CD4-positive, alpha-beta memory T cell (primary cell): ENCODE results near the gene GRID2. TPM values are rescaled to one million over a fixed set of nuclear protein-coding genes. Genes with fewer than 3 reads are reported as not detected.

Experiments
- CTCF ChIA-PET: fragments of 350-600 bp; sonication (Branson Sonifier 250); formaldehyde crosslinking; loops from one replicate; lab custom pipeline; 2021; ENCODE audit warnings: inconsistent platforms; ENCODE audit not compliant: partially characterized antibody; lab: Charles Lee
- POLR2A ChIA-PET: fragments of 350-600 bp; sonication (Branson Sonifier 250); formaldehyde crosslinking; loops from one replicate; lab custom pipeline; 2021; ENCODE audit not compliant: partially characterized antibody; lab: Charles Lee
- DNase-seq, 5 donors: peaks; one replicate each; pipeline versions ENCODE4 v3.0.0 to v3.0.0-alpha.2; 2020 to 2022; ENCODE audit warnings: mixed read lengths in 1 of 5
- H3K27ac ChIP-seq: one replicate; pipeline ENCODE4 v1.7.0; 2013; ENCODE audit warnings: low read depth, low read length
- H3K27me3 ChIP-seq: 2 replicates; pipeline ENCODE4 v1.7.0; 2013; ENCODE audit warnings: mild to moderate bottlenecking, low read length, moderate library complexity; ENCODE audit not compliant: insufficient read depth
- H3K36me3 ChIP-seq: 2 replicates; pipeline ENCODE4 v1.7.0; 2013; ENCODE audit warnings: mild to moderate bottlenecking, low read length, moderate library complexity; ENCODE audit not compliant: insufficient read depth
- H3K4me1 ChIP-seq: 2 replicates; pipeline ENCODE4 v1.7.0; 2013; ENCODE audit warnings: mild to moderate bottlenecking, low read length, moderate library complexity; ENCODE audit not compliant: insufficient read depth
- H3K4me3 ChIP-seq, 2 donors: one replicate each; pipeline ENCODE4 v1.7.0; 2013; ENCODE audit warnings: low read length in 2 of 2, mild to moderate bottlenecking in 1 of 2
- H3K9me3 ChIP-seq, 2 donors: one replicate each; pipeline ENCODE4 v1.7.0; 2013; ENCODE audit warnings: low read length in 2 of 2, control low read depth in 1 of 2; ENCODE audit not compliant: control insufficient read depth in 1 of 2
- H3K27ac Mint-ChIP-seq, 7 donors: one replicate each; pipeline ENCODE4 v1.8.0; 2020 to 2021; ENCODE audit warnings: mixed read lengths in 7 of 7, mild to moderate bottlenecking in 6 of 7, inconsistent platforms in 3 of 7, moderate library complexity in 3 of 7
- H3K27me3 Mint-ChIP-seq, 2 donors: one replicate each; pipeline ENCODE4 v1.8.0; 2020 to 2021; ENCODE audit warnings: mixed read lengths in 2 of 2
- H3K36me3 Mint-ChIP-seq, 2 donors: one replicate each; pipeline ENCODE4 v1.8.0; 2020 to 2021; ENCODE audit warnings: mixed read lengths in 2 of 2, inconsistent platforms in 1 of 2, mild to moderate bottlenecking in 1 of 2
- H3K4me1 Mint-ChIP-seq, 4 donors: one replicate each; pipeline ENCODE4 v1.8.0; 2020 to 2021; ENCODE audit warnings: mixed read lengths in 4 of 4, mild to moderate bottlenecking in 1 of 4
- H3K4me3 Mint-ChIP-seq, 8 donors: one replicate each; pipeline ENCODE4 v1.8.0; 2020 to 2021; ENCODE audit warnings: mixed read lengths in 8 of 8, mild to moderate bottlenecking in 7 of 8, moderate library complexity in 6 of 8, inconsistent platforms in 3 of 8
- H3K9me3 Mint-ChIP-seq, 8 donors: one replicate each; pipeline ENCODE4 v1.8.0; 2020 to 2021; ENCODE audit warnings: mixed read lengths in 8 of 8, mild to moderate bottlenecking in 5 of 8, inconsistent platforms in 3 of 8, moderate library complexity in 1 of 8
- intact Hi-C: fragments of 100-400 bp; cut with micrococcal nuclease; formaldehyde crosslinking; loops from one replicate; pipeline ENCODE4 v1.15.1; 2023
- polyA plus RNA-seq, 2 donors: library from polyadenylated mRNA; unstranded; fragments of 300-500 nt; fragmentation: Illumina TruSeq; gene quantifications; one replicate each; pipeline ENCODE4 v1.2.3, GENCODE V29; 2021
- total RNA-seq, 2 experiments: library from RNA; stranded (reverse); gene quantifications; one replicate each; pipeline ENCODE4 v1.2.3, GENCODE V29; 2021

The GRID2 gene
- total and polyA plus RNA-seq, 4 experiments from 2014 or later: not detected

DNA sequence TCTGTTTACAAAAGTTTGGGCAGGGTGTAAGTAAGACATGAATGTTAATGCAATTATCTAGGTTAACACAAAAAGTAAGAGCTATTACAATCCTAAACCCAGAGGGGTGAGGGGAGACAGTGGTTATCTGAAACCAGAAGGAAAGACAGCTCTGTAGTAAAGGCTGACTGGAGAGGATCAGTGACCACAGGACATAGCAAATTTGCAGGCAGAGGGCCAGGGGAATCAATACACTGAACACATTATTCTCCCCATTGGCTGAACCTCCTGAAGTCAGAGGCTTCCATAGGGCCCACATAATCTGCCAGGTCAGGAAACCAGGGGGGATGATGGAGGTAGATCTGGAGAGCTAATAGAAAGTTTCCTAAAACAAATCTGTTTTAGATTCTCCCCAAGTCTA lies 835.4 kb downstream of the GRID2 start:
- H3K4me1 Mint-ChIP-seq: no peaks in the 10 kb centered on the region
- Histone ChIP-seq H3K27ac (no peak overlapping the region), H3K36me3 (no peaks in the 10 kb centered on the region), H3K9me3 (no peaks in the 10 kb centered on the region), H3K4me1 (no peaks in the 10 kb centered on the region), H3K4me3 (no peak overlapping the region), H3K27me3 (no peaks in the 10 kb centered on the region)
- H3K27ac Mint-ChIP-seq: no peak overlapping the region
- H3K36me3 Mint-ChIP-seq: no peaks in the 10 kb centered on the region
- intact Hi-C loops: no loop called here
- ChIA-PET CTCF (no interaction called here), POLR2A (no interaction called here)
- no peak for DNase-seq
- H3K4me3 Mint-ChIP-seq: no peak overlapping the region
- H3K27me3 Mint-ChIP-seq: no peaks in the 10 kb centered on the region
- peaks cover 0 to 3% (median 2%) of the 10 kb centered on the region in 8 donors for H3K9me3 Mint-ChIP-seq

DNA sequence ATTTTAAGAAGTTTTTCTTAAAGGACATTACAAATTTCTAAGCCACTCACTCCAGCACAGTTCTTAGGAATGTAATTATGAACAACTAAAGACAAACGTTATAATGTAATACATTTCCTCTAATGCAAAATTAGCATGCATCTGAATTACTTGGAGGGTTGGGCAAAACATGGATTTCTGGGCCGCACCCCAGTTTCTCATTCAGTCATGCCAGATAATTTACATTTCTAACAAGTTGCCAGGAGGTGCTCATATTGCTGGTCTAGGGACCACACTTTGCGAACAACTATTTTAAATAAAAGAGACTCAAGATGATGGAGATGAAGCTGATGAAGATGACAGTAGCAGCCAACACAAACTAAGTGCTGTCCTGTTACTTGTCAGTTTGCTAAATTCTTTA lies 840.1 kb downstream of the GRID2 start:
- Mint-ChIP-seq H3K36me3 (no peaks in the 10 kb centered on the region), H3K4me1 (no peaks in the 10 kb centered on the region), H3K27ac (no peak overlapping the region), H3K4me3 (no peak overlapping the region), H3K27me3 (no peaks in the 10 kb centered on the region), H3K9me3 (peaks cover 0 to 5% (median under 1%) of the 10 kb centered on the region in 8 donors)
- ChIA-PET CTCF (no interaction called here), POLR2A (no interaction called here)
- no peaks in the 10 kb centered on the region for H3K27me3 ChIP-seq
- no peak overlapping the region for H3K27ac ChIP-seq
- no peak for DNase-seq
- no peaks in the 10 kb centered on the region for H3K9me3 ChIP-seq
- intact Hi-C loops: no loop called here
- no peaks in the 10 kb centered on the region for H3K4me1 ChIP-seq
- no peaks in the 10 kb centered on the region for H3K36me3 ChIP-seq
- no peak overlapping the region for H3K4me3 ChIP-seq

GRCh38 chr4:93144644-93145043 lies 840.9 kb downstream of the GRID2 start:
- intact Hi-C loops: no loop called here
- Histone ChIP-seq H3K36me3 (no peaks in the 10 kb centered on the region), H3K27ac (no peak overlapping the region), H3K9me3 (no peaks in the 10 kb centered on the region), H3K4me3 (no peak overlapping the region), H3K27me3 (no peaks in the 10 kb centered on the region), H3K4me1 (no peaks in the 10 kb centered on the region)
- Mint-ChIP-seq H3K9me3 (peaks cover 0 to 5% (median 1%) of the 10 kb centered on the region in 8 donors), H3K27ac (peak overlapping the region in 1 of 7 donors; percentile 59), H3K27me3 (no peaks in the 10 kb centered on the region), H3K4me3 (peak overlapping the region in 1 of 8 donors; percentile 64), H3K36me3 (no peaks in the 10 kb centered on the region), H3K4me1 (no peaks in the 10 kb centered on the region)
- ChIA-PET CTCF (no interaction called here), POLR2A (no interaction called here)
- no peak for DNase-seq

GRCh38 chr4:93147524-93148212 lies 843.9 kb downstream of the GRID2 start:
- H3K4me1 Mint-ChIP-seq: no peaks in the 10 kb centered on the region
- H3K4me3 ChIP-seq: no peak overlapping the region

DNA sequence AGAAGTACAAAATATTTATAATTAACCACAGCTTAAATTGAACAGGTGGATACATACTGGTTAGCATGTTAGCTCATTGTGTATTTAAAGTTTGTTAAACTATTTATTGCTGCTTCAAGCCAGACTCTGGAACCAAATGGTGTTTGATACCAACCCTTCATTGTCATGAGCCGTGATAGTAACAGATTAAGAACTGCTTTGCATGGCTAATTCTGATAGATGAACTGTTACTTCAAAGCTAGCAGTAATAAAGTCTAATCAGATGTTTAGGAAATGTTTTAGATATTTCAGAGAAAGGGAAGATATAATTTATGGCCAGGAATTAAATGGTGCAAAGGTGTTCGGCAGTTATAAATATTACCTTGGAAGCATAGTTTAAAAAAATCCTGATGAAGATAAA lies 848.7 kb downstream of the GRID2 start:
- H3K36me3 ChIP-seq: no peaks in the 10 kb centered on the region
- intact Hi-C loops: no loop called here
- no peak overlapping the region for H3K4me3 ChIP-seq
- Mint-ChIP-seq H3K4me1 (no peaks in the 10 kb centered on the region), H3K9me3 (peaks cover 0 to 7% (median 3%) of the 10 kb centered on the region in 8 donors), H3K4me3 (no peak overlapping the region), H3K27me3 (no peaks in the 10 kb centered on the region), H3K36me3 (no peaks in the 10 kb centered on the region), H3K27ac (no peak overlapping the region)
- no peaks in the 10 kb centered on the region for H3K27me3 ChIP-seq
- CTCF ChIA-PET: no interaction called here
- no peaks in the 10 kb centered on the region for H3K4me1 ChIP-seq
- H3K9me3 ChIP-seq: no peaks in the 10 kb centered on the region
- DNase-seq: no peak
- POLR2A ChIA-PET: no interaction called here
- no peak overlapping the region for H3K27ac ChIP-seq

More at GRCh38 chr4:93147524-93148212, 843.9 kb downstream of the GRID2 start:
- DNase-seq: no peak
- no peak overlapping the region for H3K4me3 Mint-ChIP-seq
- H3K27me3 Mint-ChIP-seq: no peaks in the 10 kb centered on the region
- peaks cover 0 to 5% (median under 1%) of the 10 kb centered on the region in 8 donors for H3K9me3 Mint-ChIP-seq
- no peak overlapping the region for H3K27ac ChIP-seq
- CTCF ChIA-PET: no interaction called here
- POLR2A ChIA-PET: no interaction called here
- no peaks in the 10 kb centered on the region for H3K36me3 ChIP-seq
- intact Hi-C loops: no loop called here
- H3K36me3 Mint-ChIP-seq: no peaks in the 10 kb centered on the region
- no peaks in the 10 kb centered on the region for H3K9me3 ChIP-seq
- H3K4me1 ChIP-seq: no peaks in the 10 kb centered on the region
- H3K27ac Mint-ChIP-seq: no peak overlapping the region
- H3K27me3 ChIP-seq: no peaks in the 10 kb centered on the region

- ChIA-PET CTCF (no interaction called here), POLR2A (no interaction called here)
- no peaks in the 10 kb centered on the region for H3K27me3 Mint-ChIP-seq
- no peak for DNase-seq
- H3K4me3 Mint-ChIP-seq: no peak overlapping the region
- no peaks in the 10 kb centered on the region for H3K36me3 Mint-ChIP-seq
- no peaks in the 10 kb centered on the region for H3K4me1 ChIP-seq
- H3K9me3 Mint-ChIP-seq: peaks cover 0 to 11% (median 3%) of the 10 kb centered on the region in 8 donors
- no peak overlapping the region for H3K27ac Mint-ChIP-seq
- H3K4me1 Mint-ChIP-seq: no peaks in the 10 kb centered on the region
- H3K36me3 ChIP-seq: no peaks in the 10 kb centered on the region
- H3K27me3 ChIP-seq: no peaks in the 10 kb centered on the region
- H3K9me3 ChIP-seq: no peaks in the 10 kb centered on the region
- no peak overlapping the region for H3K4me3 ChIP-seq
- H3K27ac ChIP-seq: no peak overlapping the region
- intact Hi-C loops: no loop called here
Measured at GRCh38 chr4:93157986-93158385, 854.2 kb downstream of the GRID2 start.

GRCh38 chr4:93168053-93168452 lies 864.3 kb downstream of the GRID2 start:
- Histone ChIP-seq H3K36me3 (no peaks in the 10 kb centered on the region), H3K27me3 (no peaks in the 10 kb centered on the region), H3K27ac (no peak overlapping the region), H3K4me1 (no peaks in the 10 kb centered on the region), H3K9me3 (no peaks in the 10 kb centered on the region), H3K4me3 (no peak overlapping the region)
- Mint-ChIP-seq H3K4me3 (no peak overlapping the region), H3K27ac (no peak overlapping the region), H3K36me3 (no peaks in the 10 kb centered on the region), H3K4me1 (no peaks in the 10 kb centered on the region), H3K27me3 (no peaks in the 10 kb centered on the region), H3K9me3 (peaks cover 0 to 6% (median 2%) of the 10 kb centered on the region in 8 donors)
- DNase-seq: no peak
- intact Hi-C loops: no loop called here
- CTCF ChIA-PET: no interaction called here
- POLR2A ChIA-PET: no interaction called here
